Endothelial cell of umbilical vein (primary cell): Measurements from ENCODE around the gene SLC38A6. TPM values are rescaled to one million over a fixed set of nuclear protein-coding genes. Genes with fewer than 3 reads are reported as not detected.

Source experiments
- BruUV-seq: library from RNA; stranded (reverse); fragments of 400-500 nt; replicated peaks from 2 replicates; lab custom pipeline; 2021; lab: Mats Ljungman, UMichigan
- CTCF ChIA-PET: fragments of 300-600, 350-600 bp; sonication (Branson Sonifier 250); formaldehyde crosslinking; loops from one replicate; lab custom pipeline; 2021; ENCODE audit warnings: antibody characterized with exemption, inconsistent platforms; lab: Charles Lee
- POLR2A ChIA-PET: fragments of 300-600, 350-600 bp; sonication (Branson Sonifier 250); formaldehyde crosslinking; loops from one replicate; lab custom pipeline; 2021; ENCODE audit warnings: antibody characterized with exemption, inconsistent platforms; lab: Charles Lee
- DNase-seq: peaks from one replicate; pipeline ENCODE4 v3.0.0-alpha.2; 2011; ENCODE audit warnings: low read depth, low spot score
- FAIRE-seq: peaks from 2 replicates; lab custom pipeline; 2011; peaks lifted over from hg19 to GRCh38; lab: Jason Lieb, UNC
- H2AFZ ChIP-seq: 2 replicates; pipeline ENCODE4 v1.6.0; 2012; ENCODE audit warnings: low read depth, low read length, control low read depth, inconsistent platforms
- H3K27ac ChIP-seq: 2 replicates; pipeline ENCODE4 v1.5.1; 2011; ENCODE audit warnings: low read depth, mild to moderate bottlenecking, control low read depth, low read length, moderate library complexity; ENCODE audit not compliant: insufficient read depth
- H3K27me3 ChIP-seq, 2 experiments: 2 replicates each; pipeline versions ENCODE4 v1.6.0 to v1.6.1; 2011; ENCODE audit warnings: low read length in 2 of 2, mixed read lengths in 1 of 2; ENCODE audit not compliant: control insufficient read depth in 2 of 2, insufficient read depth in 2 of 2
- H3K36me3 ChIP-seq, 2 experiments: 2 replicates in 1 of 2; 3 replicates in 1 of 2; pipeline ENCODE4 v1.5.1; 2011; ENCODE audit warnings: low read length in 2 of 2, mild to moderate bottlenecking in 1 of 2, moderate library complexity in 1 of 2; ENCODE audit not compliant: control insufficient read depth in 2 of 2, insufficient read depth in 2 of 2; ENCODE audit errors: extremely low read depth in 1 of 2
- H3K4me1 ChIP-seq: 3 replicates; pipeline ENCODE4 v1.5.1; 2011; ENCODE audit warnings: mild to moderate bottlenecking, low read length; ENCODE audit not compliant: control insufficient read depth, insufficient read depth; ENCODE audit errors: extremely low read depth
- H3K4me2 ChIP-seq: 2 replicates; pipeline ENCODE4 v1.6.1; 2011; ENCODE audit warnings: low read length, control low read depth, mixed read lengths; ENCODE audit not compliant: insufficient read depth
- H3K4me3 ChIP-seq, 3 experiments: fragments of 200-600 bp in 1 of 3; sonication (generic), shearing (Covaris generic) in 1 of 3; replicated peaks in 1 of 3; 2 replicates each; pipeline ENCODE4 v1.5.1; 2011 to 2016; ENCODE audit warnings: control low read depth in 3 of 3, low read length in 3 of 3, mild to moderate bottlenecking in 2 of 3, inconsistent platforms in 1 of 3, low read depth in 1 of 3, moderate library complexity in 1 of 3; ENCODE audit not compliant: insufficient read depth in 1 of 3
- H3K79me2 ChIP-seq: 2 replicates; pipeline ENCODE4 v1.6.0; 2012; ENCODE audit warnings: low read length, inconsistent platforms; ENCODE audit not compliant: control insufficient read depth, insufficient read depth
- H3K9ac ChIP-seq: replicated peaks from 2 replicates; pipeline ENCODE3; 2011; ENCODE audit warnings: low read length, control low read depth; ENCODE audit not compliant: insufficient read depth; ENCODE audit errors: extremely low read depth
- H3K9me1 ChIP-seq: replicated peaks from 3 replicates; pipeline ENCODE4 v1.6.0; 2011; ENCODE audit warnings: mild to moderate bottlenecking, low read length; ENCODE audit not compliant: control insufficient read depth, insufficient read depth; ENCODE audit errors: extremely low read depth
- H3K9me3 ChIP-seq: replicated peaks from 2 replicates; pipeline ENCODE4 v1.5.1; 2012; ENCODE audit warnings: low read length, inconsistent platforms; ENCODE audit not compliant: control insufficient read depth, insufficient read depth
- H4K20me1 ChIP-seq: replicated peaks from 2 replicates; pipeline ENCODE3; 2011; ENCODE audit warnings: mild to moderate bottlenecking, low read length; ENCODE audit not compliant: control insufficient read depth, insufficient read depth; ENCODE audit errors: extremely low read depth
- EZH2 ChIP-seq: IDR thresholded peaks from 2 replicates; pipeline ENCODE4 v1.6.1; 2012; ENCODE audit warnings: borderline replicate concordance, low read depth, mild to moderate bottlenecking, moderate library complexity, low read length, inconsistent platforms; ENCODE audit not compliant: severe bottlenecking
- FOS ChIP-seq: IDR thresholded peaks from 2 replicates; pipeline ENCODE4 v1.6.1; 2011; ENCODE audit warnings: mild to moderate bottlenecking, low read length, moderate library complexity, borderline replicate concordance; ENCODE audit not compliant: insufficient read depth
- GATA2 ChIP-seq: IDR thresholded peaks from 2 replicates; pipeline ENCODE4 v1.7.0; 2011; ENCODE audit warnings: low read depth, mild to moderate bottlenecking, moderate library complexity, mixed read lengths, low read length; ENCODE audit not compliant: insufficient read length, insufficient read depth
- JUN ChIP-seq: IDR thresholded peaks from 2 replicates; pipeline ENCODE4 v1.6.1; 2011; ENCODE audit warnings: borderline replicate concordance, low read depth; ENCODE audit not compliant: insufficient read length, insufficient read depth
- MAX ChIP-seq: IDR thresholded peaks from 2 replicates; pipeline ENCODE4 v1.6.1; 2011; ENCODE audit not compliant: insufficient read depth, insufficient read length
- MYC ChIP-seq: IDR thresholded peaks from one replicate; pipeline ENCODE4 v1.6.1; 2011; ENCODE audit warnings: mild to moderate bottlenecking, low read depth, low read length
- POLR2AphosphoS5 ChIP-seq: IDR thresholded peaks from 2 replicates; pipeline ENCODE4 v1.6.1; 2012; ENCODE audit warnings: low read depth, mild to moderate bottlenecking, control low read depth, low read length, moderate library complexity; ENCODE audit not compliant: insufficient read depth
- dilution Hi-C: fragments of 300-500 bp; cut with MboI; formaldehyde crosslinking; loops from one replicate; pipeline ENCODE4 v1.15.0; 2019; ENCODE audit warnings: low sequenced_read_pairs; ENCODE audit not compliant: extremely low pct_ligation_motif_present
- intact Hi-C: fragments of 100-400 bp; cut with micrococcal nuclease; formaldehyde crosslinking; loops from one replicate; pipeline ENCODE4 v1.10.0; 2022
- polyA plus RNA-seq, 4 experiments: library from polyadenylated mRNA; depleted of rRNA in 3 of 4; stranded (reverse) in 3 of 4; unstranded in 1 of 4; fragments of >200 nt; gene quantifications; 2 replicates each; pipeline versions ENCODE4 v1.2.1 to v1.2.3, GENCODE V29; 2011 to 2012; ENCODE audit warnings: missing spikeins in 1 of 4
- total RNA-seq: library from RNA; stranded (reverse); gene quantifications from 2 replicates; pipeline ENCODE4 v1.2.3, GENCODE V29; 2021

SLC38A6 gene
- total and polyA plus RNA-seq, 2 donors (not counting 3 experiments of a cell fraction or from before 2014, with no cell fraction given): 17.3 to 24.6 TPM

GRCh38 chr14:61051051-61051450, 70.0 kb downstream of the SLC38A6 start:
- dilution Hi-C loops: no loop called here
- Histone ChIP-seq H3K4me1 (no peaks in the 10 kb centered on the region), H3K4me2 (no peak overlapping the region), H3K36me3 (no peaks in the 10 kb centered on the region), H3K9me1 (no peaks in the 10 kb centered on the region), H3K9ac (no peak overlapping the region), H3K27ac (no peak overlapping the region), H4K20me1 (no peaks in the 10 kb centered on the region), H3K27me3 (no peaks in the 10 kb centered on the region), H3K9me3 (no peaks in the 10 kb centered on the region), H2AFZ (no peak overlapping the region), H3K4me3 (no peak overlapping the region), H3K79me2 (no peaks in the 10 kb centered on the region)
- intact Hi-C loops: no loop called here
- DNase-seq (no peak), FAIRE-seq (no peak)
- no TSS peak for BruUV-seq
- ChIA-PET POLR2A (no interaction called here), CTCF (interaction anchor here (0.6 kb wide), 1 partner anchor 426 kb away, joined by 3 read pairs; no protein-coding TSS in a partner anchor)
- no peak for TF ChIP-seq MAX
- TF ChIP-seq FOS: no peak
- TF ChIP-seq EZH2: no peak

GRCh38 chr14:61051621-61052020, 70.6 kb downstream of the SLC38A6 start:
- no peak for DNase-seq
- Histone ChIP-seq H3K9ac (no peak overlapping the region), H3K4me2 (no peak overlapping the region), H3K4me1 (no peaks in the 10 kb centered on the region), H3K9me3 (no peaks in the 10 kb centered on the region), H3K36me3 (no peaks in the 10 kb centered on the region), H3K9me1 (no peaks in the 10 kb centered on the region), H3K27ac (no peak overlapping the region), H3K79me2 (no peaks in the 10 kb centered on the region), H2AFZ (no peak overlapping the region), H4K20me1 (no peaks in the 10 kb centered on the region), H3K4me3 (no peak overlapping the region), H3K27me3 (no peaks in the 10 kb centered on the region)
- TF ChIP-seq MYC (no peak), POLR2AphosphoS5 (no peak), JUN (no peak), GATA2 (no peak)
- intact Hi-C loops (no loop called here), dilution Hi-C loops (no loop called here)
- ChIA-PET POLR2A (no interaction called here), CTCF (no interaction called here)
- BruUV-seq: no TSS peak
- no peak for FAIRE-seq
